ENCODE data around the gene COQ9. TPM values are rescaled to one million over a fixed set of nuclear protein-coding genes. Genes with fewer than 3 reads are reported as not detected.
A peak's percentile ranks its signal among the peaks of the same experiment; 100 is the strongest.

The COQ9 gene
- total RNA-seq, 1 donor, result 40.0 TPM

- DNase-seq (ENCODE audit: low read depth), result peak; percentile 85
- peak within 1 kb of the TSS; percentile 95 for H3K4me3 ChIP-seq (ENCODE audit: low read depth, low read length)
- peak; percentile 93 for TF ChIP-seq CTCF (IDR thresholded peaks at IDR 0.05; ENCODE audit: insufficient read depth, low read length)
These were observed 15.1 kb downstream of the COQ9 start, which contains the start of gene POLR2C for GRCh38 chr16:57462209-57462977. Gene POLR2C (plus strand): TSS chr16:57462679. CDS start chr16:57462725, 46 bp downstream.

GRCh38 chr16:57462978-57463362 lies 15.7 kb downstream of the COQ9 start:
- TF ChIP-seq CTCF (IDR thresholded peaks at IDR 0.05; ENCODE audit: insufficient read depth, low read length), result no peak
- DNase-seq (ENCODE audit: low read depth), result no peak
- H3K4me3 ChIP-seq (ENCODE audit: low read depth, low read length), result peak overlapping the region; percentile 95

DNA sequence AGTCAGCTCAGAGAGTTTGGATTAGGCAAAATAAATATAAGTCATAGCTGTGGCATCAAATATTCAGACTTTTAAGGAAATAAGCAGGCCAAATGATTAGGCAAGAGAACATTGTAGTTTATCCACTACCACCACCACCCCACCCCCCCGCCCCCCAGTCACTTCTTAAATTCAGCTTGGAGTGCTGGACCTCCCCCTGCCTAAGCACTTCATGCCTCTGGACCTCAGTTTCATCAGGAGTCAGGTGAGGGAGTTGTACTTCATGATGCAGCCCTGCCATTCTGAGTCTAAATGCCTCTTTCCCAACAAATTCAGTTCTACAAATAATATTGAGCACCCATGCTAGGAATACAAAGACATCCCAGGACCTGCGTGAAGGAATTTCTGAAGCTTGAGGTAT lies 17.2 kb downstream of the COQ9 start:
- no peak for TF ChIP-seq CTCF (IDR thresholded peaks at IDR 0.05; ENCODE audit: insufficient read depth, low read length)
- no peak overlapping the region for H3K4me3 ChIP-seq (ENCODE audit: low read depth, low read length)
- no peak for DNase-seq (ENCODE audit: low read depth)

DNA sequence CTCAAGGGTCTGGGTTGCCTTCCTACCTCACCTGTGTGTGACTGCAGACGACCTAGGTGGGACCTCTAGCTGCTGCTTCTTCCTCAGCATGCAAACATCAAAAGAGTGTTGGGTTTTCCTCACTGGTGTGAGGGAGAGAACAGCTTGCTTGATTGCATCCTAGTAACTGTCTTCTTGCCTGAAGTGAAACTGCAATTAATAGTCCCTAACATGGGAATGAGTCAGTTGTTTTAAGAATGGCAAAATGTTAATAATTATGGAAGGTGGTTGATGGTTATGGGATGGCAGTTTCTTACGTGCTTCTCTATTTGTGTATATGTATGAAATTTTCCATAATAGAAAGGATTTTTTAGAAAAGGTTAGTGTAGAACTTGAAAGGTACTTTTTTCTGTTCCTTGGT lies 21.1 kb downstream of the COQ9 start:
- TF ChIP-seq CTCF (IDR thresholded peaks at IDR 0.05; ENCODE audit: insufficient read depth, low read length), result no peak
- DNase-seq (ENCODE audit: low read depth), result no peak
- no peak overlapping the region for H3K4me3 ChIP-seq (ENCODE audit: low read depth, low read length)

- H3K4me3 ChIP-seq (ENCODE audit: low read depth, low read length), result no peak overlapping the region
- no peak for TF ChIP-seq CTCF (IDR thresholded peaks at IDR 0.05; ENCODE audit: insufficient read depth, low read length)
- no peak for DNase-seq (ENCODE audit: low read depth)
These were observed 21.8 kb downstream of the COQ9 start for GRCh38 chr16:57469046-57469445.

- no peak overlapping the region for H3K4me3 ChIP-seq (ENCODE audit: low read depth, low read length)
- DNase-seq (ENCODE audit: low read depth), result no peak
- TF ChIP-seq CTCF (IDR thresholded peaks at IDR 0.05; ENCODE audit: insufficient read depth, low read length), result no peak
These were observed 22.7 kb downstream of the COQ9 start for GRCh38 chr16:57469917-57470470.
